GM21825 (cell line): ENCODE results near the gene TLE7.
A peak's percentile ranks its signal among the peaks of the same experiment; 100 is the strongest.

Experiments
- ATAC-seq: cut with Tn5 transposase; IDR thresholded peaks from one replicate; pipeline ENCODE4 v1.9.1; 2021; ENCODE audit warnings: mild to moderate bottlenecking, moderate library complexity; ENCODE audit not compliant: unreplicated experiment

The TLE7 gene

GRCh38 chr16:71442051-71442440, at the start of gene TLE7:
TLE7 (minus strand) TSS chr16:71442054; CDS start chr16:71433324, 8,730 bp downstream.
- no peak for ATAC-seq

GRCh38 chr16:71491054-71491453, 49.2 kb upstream of the TLE7 start:
- no peak for ATAC-seq

- ATAC-seq, result no peak
Measured at GRCh38 chr16:71490361-71490760, 48.5 kb upstream of the TLE7 start.

- ATAC-seq, result no peak
Measured at GRCh38 chr16:71489122-71489521, 47.3 kb upstream of the TLE7 start, which contains the start of gene ZNF19. ZNF19 (minus strand) TSS chr16:71489324; CDS start chr16:71482114, 7,210 bp downstream.

GRCh38 chr16:71484006-71484893, 42.4 kb upstream of the TLE7 start:
- peak; percentile 87 for ATAC-seq

GRCh38 chr16:71482569-71482968, 40.7 kb upstream of the TLE7 start:
- no peak for ATAC-seq

DNA sequence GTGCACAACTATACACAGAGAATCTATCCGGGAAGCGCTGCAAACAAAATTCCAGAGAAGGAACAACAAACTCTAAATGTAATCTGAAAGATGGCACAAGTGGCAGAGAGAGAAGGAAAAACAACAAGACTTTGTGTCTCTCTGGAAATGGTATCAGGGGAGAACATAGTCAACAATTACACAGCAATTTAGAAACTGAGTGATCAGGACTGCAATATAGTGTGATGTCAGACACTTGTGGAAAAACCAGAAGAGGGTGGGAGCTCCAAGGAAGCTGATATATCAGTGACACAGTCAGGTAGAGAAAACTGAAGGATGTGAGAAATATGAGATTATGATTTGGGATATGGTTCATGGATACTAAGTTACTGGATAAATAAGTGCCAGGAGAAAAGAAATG, 39.1 kb upstream of the TLE7 start:
- ATAC-seq, result no peak

- no peak for ATAC-seq
Measured at GRCh38 chr16:71479420-71479819, 37.6 kb upstream of the TLE7 start.

- ATAC-seq, result no peak
Measured at GRCh38 chr16:71476457-71477124, 34.7 kb upstream of the TLE7 start.

DNA sequence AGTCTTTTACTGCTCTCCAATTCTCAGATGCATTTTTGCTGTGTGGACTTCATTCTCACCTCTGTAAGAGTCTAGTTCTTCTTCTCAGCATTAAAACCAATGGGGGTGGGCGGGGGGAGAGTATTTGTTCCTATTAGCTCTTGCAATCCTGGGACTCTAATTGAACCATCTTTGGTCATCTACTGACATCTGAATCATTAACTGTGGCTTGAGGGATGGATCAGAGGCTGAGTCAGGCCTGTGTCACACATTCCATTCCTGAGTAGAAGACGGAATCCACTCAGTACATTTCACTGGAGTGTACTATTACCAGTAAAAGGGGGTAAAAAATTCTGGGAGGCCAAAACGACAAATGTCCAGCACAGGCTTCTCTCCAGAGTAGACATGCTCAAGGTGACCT, 33.0 kb upstream of the TLE7 start:
- no peak for ATAC-seq

DNA sequence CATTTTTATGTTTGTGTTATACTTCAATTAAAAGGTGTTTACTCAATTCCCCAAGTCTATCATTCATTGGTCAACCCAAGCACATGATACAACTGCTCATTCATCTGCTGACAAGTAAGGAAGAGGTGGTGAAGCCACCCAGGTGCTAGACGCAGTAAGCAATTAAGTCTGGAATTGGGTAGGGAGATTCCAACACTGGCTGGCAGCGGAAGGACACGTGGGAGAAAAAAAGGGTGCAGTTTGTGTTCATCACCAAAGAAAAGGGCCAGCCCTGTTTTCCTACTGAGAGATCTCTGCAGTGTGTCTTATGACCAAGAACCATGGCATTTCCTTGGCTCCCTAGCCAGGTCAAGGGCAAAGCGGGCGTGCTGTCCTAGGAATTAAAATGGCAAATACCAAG, 32.0 kb upstream of the TLE7 start:
- ATAC-seq, result no peak

- ATAC-seq, result no peak
Measured at GRCh38 chr16:71472931-71473330, 31.1 kb upstream of the TLE7 start.

- no peak for ATAC-seq
Measured at GRCh38 chr16:71472051-71472450, 30.2 kb upstream of the TLE7 start.

DNA sequence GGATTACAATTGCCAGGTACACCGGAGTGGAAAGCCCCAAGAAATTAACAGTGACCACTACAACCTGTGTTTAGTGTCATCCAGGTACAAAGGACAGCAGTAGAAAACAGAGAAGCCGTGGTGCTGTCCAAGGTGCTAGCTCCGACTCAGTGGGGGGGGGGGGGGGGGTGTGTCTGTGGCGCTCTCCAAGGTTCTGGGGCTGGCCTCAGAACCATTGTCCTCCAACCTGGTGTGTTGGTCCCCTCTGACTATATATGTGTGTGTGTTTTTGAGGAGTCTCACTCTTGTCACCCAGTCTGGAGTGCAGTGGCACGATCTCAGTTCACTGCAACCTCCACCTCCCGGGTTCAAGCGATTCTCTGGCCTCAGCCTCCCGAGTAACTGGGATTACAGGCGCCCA, 26.0 kb upstream of the TLE7 start:
- no peak for ATAC-seq

DNA sequence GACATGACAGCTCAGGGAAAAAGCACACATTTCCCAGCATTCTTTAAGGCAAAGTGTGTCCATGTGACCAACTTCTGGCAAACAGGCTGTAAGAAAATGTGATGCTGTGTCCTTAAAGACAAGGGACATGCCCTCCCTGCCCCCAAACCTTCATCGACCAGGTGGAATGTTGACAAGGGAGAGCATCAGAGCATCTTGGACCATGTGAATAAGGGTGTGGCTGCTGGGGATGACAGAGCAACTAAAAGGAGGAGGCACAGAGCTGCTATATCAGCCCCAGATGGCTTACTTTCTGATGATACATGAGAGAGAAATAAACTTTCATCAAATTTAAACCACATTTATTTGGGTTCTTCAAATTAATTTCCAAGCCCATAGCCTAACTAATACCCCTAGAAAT, 22.4 kb upstream of the TLE7 start:
- ATAC-seq, result no peak

GRCh38 chr16:71461686-71462648, 20.1 kb upstream of the TLE7 start, which contains the start of gene ZNF23:
ZNF23 (minus strand) TSS chr16:71462247; CDS start chr16:71456796, 5,451 bp downstream.
- peak; percentile 98 for ATAC-seq

DNA sequence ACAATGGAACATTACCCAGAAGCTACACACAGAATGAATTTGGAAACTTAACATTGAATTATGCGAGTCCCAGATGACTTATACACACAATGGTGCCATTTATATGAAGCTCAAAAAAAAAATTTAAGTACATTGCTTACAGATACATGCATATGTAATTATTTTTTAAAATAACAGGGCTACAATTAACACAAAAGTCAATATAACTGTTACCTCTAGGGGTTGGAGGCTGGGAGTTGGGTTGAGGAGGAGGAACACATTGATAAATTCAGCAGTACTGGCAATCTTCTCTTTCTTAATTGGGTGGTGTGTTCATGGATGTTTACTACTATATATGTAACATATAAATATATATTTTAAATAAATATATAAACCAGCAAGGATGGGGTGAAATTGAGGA, 19.1 kb upstream of the TLE7 start:
- no peak for ATAC-seq

DNA sequence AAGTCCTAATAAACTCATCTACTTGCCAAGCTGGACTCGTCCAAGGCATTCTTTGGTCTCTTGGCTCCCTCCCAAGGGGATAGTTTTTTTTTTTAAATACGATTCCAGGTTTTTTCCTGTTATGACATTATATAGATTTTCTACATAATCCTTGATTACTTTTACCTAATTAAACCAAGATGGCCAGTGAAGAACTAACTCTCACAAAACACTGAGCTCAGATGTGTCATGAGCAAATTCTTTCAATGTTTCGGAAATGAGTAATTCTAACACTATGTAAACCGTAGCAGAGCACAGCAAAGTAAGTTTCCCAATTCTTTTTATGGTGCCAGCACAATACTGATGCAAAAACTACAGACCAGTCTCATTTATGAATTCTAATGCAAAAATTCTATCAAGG, 18.4 kb upstream of the TLE7 start:
- ATAC-seq, result no peak

- no peak for ATAC-seq
Measured at GRCh38 chr16:71459510-71459909, 17.7 kb upstream of the TLE7 start.

GRCh38 chr16:71456801-71457200, 14.9 kb upstream of the TLE7 start:
- no peak for ATAC-seq

DNA sequence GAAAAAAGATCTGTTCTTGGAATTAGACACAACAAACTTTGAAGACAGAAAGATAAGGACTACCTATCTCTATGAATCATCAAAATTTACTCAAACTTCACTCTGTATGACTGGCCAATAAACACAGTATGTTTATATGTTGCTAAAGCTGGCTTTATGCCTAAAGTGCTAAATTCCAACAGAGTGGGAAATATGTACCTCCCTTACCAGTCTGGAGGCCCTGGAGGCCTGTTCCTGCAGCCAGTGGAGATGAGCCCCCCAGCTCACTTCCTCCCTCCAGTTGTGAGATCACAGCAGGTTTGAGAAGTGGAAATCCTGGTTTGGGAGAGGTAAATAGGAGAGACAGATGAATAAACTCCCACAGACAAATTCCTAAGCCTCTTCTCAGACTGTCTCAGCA, 11.2 kb upstream of the TLE7 start:
- ATAC-seq, result no peak
